Activated CD4-positive, alpha-beta T cell treated with anti-CD3 and anti-CD28 coated beads for 36 hours (primary cell): ENCODE measurements around the gene ASMT. TPM values are rescaled to one million over a fixed set of nuclear protein-coding genes. Genes with fewer than 3 reads are reported as not detected.

Experiments
- ATAC-seq: fragments of 200-7000 bp; cut with Tn5 transposase; one replicate; pipeline ENCODE4 v1.10.0; 2021; ENCODE audit warnings: mild to moderate bottlenecking, moderate library complexity
- CTCF ChIA-PET: fragments of 350-600 bp; sonication (Branson Sonifier 250); formaldehyde crosslinking; loops from one replicate; lab custom pipeline; 2021; ENCODE audit warnings: antibody characterized with exemption; lab: Charles Lee
- POLR2A ChIA-PET: fragments of 350-600 bp; sonication (Branson Sonifier 250); formaldehyde crosslinking; loops from one replicate; lab custom pipeline; 2021; ENCODE audit warnings: antibody characterized with exemption, inconsistent platforms; lab: Charles Lee
- DNase-seq: peaks from one replicate; pipeline ENCODE4 v3.0.0-alpha.2; 2020
- H3K27ac Mint-ChIP-seq: one replicate; pipeline ENCODE4 v1.8.0; 2021; ENCODE audit warnings: mixed read lengths
- H3K27me3 Mint-ChIP-seq: one replicate; pipeline ENCODE4 v1.8.0; 2021; ENCODE audit warnings: mixed read lengths
- H3K36me3 Mint-ChIP-seq: one replicate; pipeline ENCODE4 v1.8.0; 2021; ENCODE audit warnings: low read depth, mixed read lengths
- H3K4me1 Mint-ChIP-seq: one replicate; pipeline ENCODE4 v1.8.0; 2021; ENCODE audit warnings: mixed read lengths
- H3K4me3 Mint-ChIP-seq: one replicate; pipeline ENCODE4 v1.8.0; 2021; ENCODE audit warnings: mild to moderate bottlenecking, moderate library complexity, mixed read lengths
- H3K9me3 Mint-ChIP-seq: one replicate; pipeline ENCODE4 v1.8.0; 2021; ENCODE audit warnings: low read depth, mixed read lengths
- intact Hi-C, 2 experiments: fragments of 100-400 bp; cut with DNase I in 1 of 2; cut with micrococcal nuclease in 1 of 2; formaldehyde crosslinking; loops; one replicate each; pipeline versions ENCODE4 v1.14.2 to v1.15.1; 2022 to 2024; cut with DNase I, micrococcal nuclease
- total RNA-seq, 2 experiments: library from RNA; stranded (reverse); gene quantifications; one replicate each; pipeline ENCODE4 v1.2.3, GENCODE V29; 2021

ASMT gene
- total RNA-seq, 2 experiments from 2014 or later = 0.51 to 0.82 TPM

DNA sequence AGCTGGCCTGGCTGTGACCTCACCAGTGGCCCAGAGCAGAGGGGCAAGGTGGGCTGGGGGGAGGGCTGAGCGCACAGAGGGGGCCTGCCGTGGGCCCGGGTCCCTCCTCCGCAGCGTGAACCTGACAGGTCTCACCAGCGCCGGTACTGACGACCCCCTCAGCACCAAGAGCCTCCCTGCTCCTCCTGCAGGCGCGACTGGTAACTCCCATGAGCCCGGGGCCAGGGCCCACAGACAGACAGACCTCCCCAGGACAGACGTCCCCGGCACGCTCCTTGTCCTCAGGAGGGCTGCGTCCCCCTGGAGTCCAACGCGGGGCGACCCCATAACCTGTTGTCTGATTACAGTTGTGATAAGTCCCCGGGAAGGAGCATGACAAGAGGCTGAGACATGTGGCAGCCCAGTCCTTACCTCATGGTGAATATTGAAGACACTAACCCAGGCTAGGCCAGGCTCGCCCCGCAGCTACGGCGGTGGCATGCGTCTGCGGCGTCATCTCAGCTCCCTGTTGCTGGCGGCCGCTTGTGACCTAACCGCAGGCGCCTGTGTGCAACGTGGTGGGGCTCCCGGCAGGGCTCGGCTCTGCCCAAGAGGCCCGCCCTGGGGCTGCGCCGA is 15.0 kb upstream of the ASMT start:
- ChIA-PET CTCF (no interaction called here), POLR2A (no interaction called here)
- no peak overlapping the region for H3K4me3 Mint-ChIP-seq
- peaks cover 6% of the 10 kb centered on the region for H3K4me1 Mint-ChIP-seq
- H3K36me3 Mint-ChIP-seq = peaks cover 58% of the 10 kb centered on the region
- DNase-seq = no peak
- H3K27me3 Mint-ChIP-seq = no peaks in the 10 kb centered on the region
- H3K9me3 Mint-ChIP-seq = no peaks in the 10 kb centered on the region
- H3K27ac Mint-ChIP-seq = no peak overlapping the region
- intact Hi-C loops = no loop called here
- ATAC-seq = no peak

DNA sequence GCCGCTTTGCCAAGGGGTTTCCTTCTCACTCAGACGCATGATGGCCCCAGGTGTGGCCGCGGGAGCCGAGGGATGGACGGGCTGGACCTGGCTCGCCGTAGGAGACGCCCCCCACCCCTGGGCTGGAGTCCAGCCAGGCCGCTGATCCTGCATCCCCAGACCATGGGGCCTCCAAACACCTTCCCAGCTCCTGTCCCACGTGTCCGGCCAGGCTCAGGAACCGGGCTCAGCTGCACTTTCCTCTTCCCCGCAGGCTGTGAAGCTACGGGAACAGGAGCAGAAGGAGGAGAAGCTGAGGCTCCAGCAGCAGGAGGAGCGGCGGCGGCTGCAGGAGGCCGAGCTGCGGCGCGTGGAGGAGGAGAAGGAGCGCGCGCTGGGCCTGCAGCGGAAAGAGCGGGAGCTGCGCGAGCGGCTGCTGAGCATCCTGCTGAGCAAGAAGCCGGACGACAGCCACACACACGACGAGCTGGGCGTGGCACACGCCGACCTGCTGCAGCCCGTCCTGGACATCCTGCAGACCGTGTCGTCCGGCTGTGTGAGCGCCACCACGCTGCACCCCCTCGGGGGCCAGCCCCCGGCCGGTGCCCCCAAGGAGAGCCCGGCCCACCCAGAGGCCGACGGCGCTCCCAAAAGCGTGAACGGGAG is 14.3 kb upstream of the ASMT start:
- peaks cover 3% of the 10 kb centered on the region for H3K4me1 Mint-ChIP-seq
- H3K27ac Mint-ChIP-seq = no peak overlapping the region
- POLR2A ChIA-PET = no interaction called here
- H3K27me3 Mint-ChIP-seq = no peaks in the 10 kb centered on the region
- CTCF ChIA-PET = no interaction called here
- no peak overlapping the region for H3K4me3 Mint-ChIP-seq
- DNase-seq (no peak), ATAC-seq (no peak)
- intact Hi-C loops = no loop called here
- H3K36me3 Mint-ChIP-seq = peaks cover 51% of the 10 kb centered on the region
- H3K9me3 Mint-ChIP-seq = no peaks in the 10 kb centered on the region

DNA sequence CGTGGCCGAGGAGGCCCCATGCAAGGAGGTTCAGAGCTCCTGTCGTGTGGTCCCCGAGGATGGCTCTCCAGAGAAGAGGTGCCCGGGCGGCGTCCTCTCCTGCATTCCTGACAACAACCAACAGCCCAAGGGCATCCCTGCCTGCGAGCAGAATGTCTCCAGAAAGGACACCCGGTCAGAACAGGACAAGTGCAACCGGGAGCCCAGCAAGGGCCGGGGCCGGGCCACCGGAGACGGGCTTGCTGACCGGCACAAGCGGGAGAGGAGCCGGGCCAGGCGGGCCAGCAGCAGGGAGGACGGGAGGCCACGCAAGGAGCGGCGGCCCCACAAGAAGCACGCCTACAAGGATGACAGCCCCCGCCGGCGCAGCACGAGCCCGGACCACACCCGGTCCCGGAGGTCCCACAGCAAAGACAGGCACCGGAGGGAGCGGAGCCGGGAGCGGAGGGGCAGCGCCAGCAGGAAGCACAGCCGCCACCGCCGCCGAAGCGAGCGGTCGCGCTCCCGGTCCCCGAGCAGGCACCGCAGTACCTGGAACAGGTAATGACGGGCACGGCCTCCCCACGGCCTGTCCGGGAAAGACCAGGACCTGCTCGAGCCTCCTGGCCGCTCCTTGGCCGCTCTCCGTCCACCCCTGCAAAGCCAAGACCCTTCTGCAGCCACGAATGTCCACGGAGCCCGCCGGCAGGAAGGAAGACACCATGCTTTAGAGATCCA is 13.7 kb upstream of the ASMT start:
- ChIA-PET CTCF (no interaction called here), POLR2A (no interaction called here)
- no peaks in the 10 kb centered on the region for H3K27me3 Mint-ChIP-seq

GRCh38 chrX:1601768-1602085 is 13.1 kb upstream of the ASMT start:
- ATAC-seq = no peak
- intact Hi-C loops = no loop called here
- no peak for DNase-seq
- Mint-ChIP-seq H3K4me1 (peaks cover 1% of the 10 kb centered on the region), H3K27ac (no peak overlapping the region), H3K9me3 (no peaks in the 10 kb centered on the region), H3K27me3 (no peaks in the 10 kb centered on the region), H3K4me3 (no peak overlapping the region), H3K36me3 (peaks cover 45% of the 10 kb centered on the region)
- POLR2A ChIA-PET = no interaction called here
- CTCF ChIA-PET = no interaction called here

More for the DNA sequence above, 13.7 kb upstream of the ASMT start:
- H3K36me3 Mint-ChIP-seq = peaks cover 45% of the 10 kb centered on the region
- no peak overlapping the region for H3K27ac Mint-ChIP-seq
- no peaks in the 10 kb centered on the region for H3K9me3 Mint-ChIP-seq
- ATAC-seq (no peak), DNase-seq (no peak)
- intact Hi-C loops = no loop called here
- peaks cover 1% of the 10 kb centered on the region for H3K4me1 Mint-ChIP-seq
- no peak overlapping the region for H3K4me3 Mint-ChIP-seq

GRCh38 chrX:1602299-1602698 is 12.6 kb upstream of the ASMT start:
- CTCF ChIA-PET = no interaction called here
- H3K4me3 Mint-ChIP-seq = no peak overlapping the region
- H3K27me3 Mint-ChIP-seq = no peaks in the 10 kb centered on the region
- H3K9me3 Mint-ChIP-seq = no peaks in the 10 kb centered on the region
- no peak overlapping the region for H3K27ac Mint-ChIP-seq
- POLR2A ChIA-PET = no interaction called here
- H3K36me3 Mint-ChIP-seq = peaks cover 40% of the 10 kb centered on the region
- H3K4me1 Mint-ChIP-seq = no peaks in the 10 kb centered on the region
- intact Hi-C loops = no loop called here
- DNase-seq (no peak), ATAC-seq (no peak)

GRCh38 chrX:1606496-1606895 is 8.4 kb upstream of the ASMT start:
- H3K36me3 Mint-ChIP-seq = peaks cover 21% of the 10 kb centered on the region
- H3K4me3 Mint-ChIP-seq = no peak overlapping the region
- no peak for ATAC-seq
- DNase-seq = no peak
- no peaks in the 10 kb centered on the region for H3K27me3 Mint-ChIP-seq
- H3K9me3 Mint-ChIP-seq = no peaks in the 10 kb centered on the region
- POLR2A ChIA-PET = no interaction called here
- CTCF ChIA-PET = no interaction called here
- H3K4me1 Mint-ChIP-seq = no peaks in the 10 kb centered on the region
- intact Hi-C loops = no loop called here
- no peak overlapping the region for H3K27ac Mint-ChIP-seq

DNA sequence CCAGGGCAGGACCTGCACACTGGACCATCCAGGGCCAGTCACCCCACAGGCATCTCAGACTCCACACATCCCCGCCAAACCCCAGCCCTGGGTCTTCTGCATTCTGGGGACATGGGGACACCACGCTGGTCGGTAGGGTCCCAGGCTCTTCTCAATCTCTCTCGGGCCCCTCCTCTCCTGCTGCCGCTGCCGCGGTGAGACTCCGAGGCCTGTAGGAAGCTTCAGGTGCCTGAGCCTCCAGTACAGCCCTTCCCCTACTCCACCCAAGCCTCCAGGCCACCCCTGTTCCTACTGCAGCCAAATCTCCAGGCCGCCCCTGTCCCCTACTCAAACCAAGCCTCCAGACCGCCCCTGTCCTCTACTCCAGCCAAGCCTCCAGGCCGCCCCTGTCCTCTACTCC is 5.5 kb upstream of the ASMT start:
- intact Hi-C loops = no loop called here
- ATAC-seq = no peak
- Mint-ChIP-seq H3K36me3 (peaks cover under 1% of the 10 kb centered on the region), H3K27ac (no peak overlapping the region), H3K4me3 (no peak overlapping the region), H3K27me3 (no peaks in the 10 kb centered on the region), H3K4me1 (no peaks in the 10 kb centered on the region), H3K9me3 (no peaks in the 10 kb centered on the region)
- no peak for DNase-seq
- ChIA-PET CTCF (no interaction called here), POLR2A (no interaction called here)

- no peak for ATAC-seq
- no peaks in the 10 kb centered on the region for H3K27me3 Mint-ChIP-seq
- CTCF ChIA-PET = no interaction called here
Measured at GRCh38 chrX:1609762-1610161, 5.1 kb upstream of the ASMT start.

GRCh38 chrX:1610166-1610565 is 4.7 kb upstream of the ASMT start:
- no peaks in the 10 kb centered on the region for H3K9me3 Mint-ChIP-seq
- DNase-seq (no peak), ATAC-seq (no peak)
- no peak overlapping the region for H3K4me3 Mint-ChIP-seq
- H3K27ac Mint-ChIP-seq = no peak overlapping the region
- no peaks in the 10 kb centered on the region for H3K27me3 Mint-ChIP-seq
- no peaks in the 10 kb centered on the region for H3K36me3 Mint-ChIP-seq
- ChIA-PET CTCF (no interaction called here), POLR2A (no interaction called here)
- no peaks in the 10 kb centered on the region for H3K4me1 Mint-ChIP-seq
- intact Hi-C loops = no loop called here

More at GRCh38 chrX:1609762-1610161, 5.1 kb upstream of the ASMT start:
- no peaks in the 10 kb centered on the region for H3K9me3 Mint-ChIP-seq
- no peaks in the 10 kb centered on the region for H3K36me3 Mint-ChIP-seq
- DNase-seq = no peak
- no peaks in the 10 kb centered on the region for H3K4me1 Mint-ChIP-seq
- H3K4me3 Mint-ChIP-seq = no peak overlapping the region
- H3K27ac Mint-ChIP-seq = no peak overlapping the region
- POLR2A ChIA-PET = no interaction called here
- intact Hi-C loops = no loop called here

DNA sequence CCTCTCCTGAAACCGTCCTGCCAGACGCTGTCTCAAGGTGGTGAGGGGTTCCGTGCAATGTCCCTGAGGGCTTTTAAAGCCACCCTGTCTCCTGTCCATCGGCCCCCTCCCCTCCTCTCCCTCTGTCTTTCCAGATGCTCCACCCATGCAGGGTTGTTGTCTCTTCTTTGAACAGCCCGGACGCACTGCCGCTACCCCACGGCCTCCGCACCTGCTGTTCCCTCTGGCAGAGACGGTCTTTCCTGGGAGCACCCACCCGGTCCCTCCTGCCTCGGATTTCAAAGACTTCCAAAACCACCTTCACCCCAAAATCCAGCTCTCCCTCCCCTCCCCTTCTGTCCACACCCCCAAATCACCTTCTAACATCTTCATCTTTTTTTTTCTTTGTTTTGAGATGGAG is 4.1 kb upstream of the ASMT start:
- no peak for ATAC-seq
- H3K9me3 Mint-ChIP-seq = no peaks in the 10 kb centered on the region
- H3K27me3 Mint-ChIP-seq = no peaks in the 10 kb centered on the region
- no peak for DNase-seq
- ChIA-PET POLR2A (no interaction called here), CTCF (no interaction called here)
- H3K4me3 Mint-ChIP-seq = no peak overlapping the region
- H3K36me3 Mint-ChIP-seq = no peaks in the 10 kb centered on the region
- no peak overlapping the region for H3K27ac Mint-ChIP-seq
- H3K4me1 Mint-ChIP-seq = no peaks in the 10 kb centered on the region
- intact Hi-C loops = no loop called here

DNA sequence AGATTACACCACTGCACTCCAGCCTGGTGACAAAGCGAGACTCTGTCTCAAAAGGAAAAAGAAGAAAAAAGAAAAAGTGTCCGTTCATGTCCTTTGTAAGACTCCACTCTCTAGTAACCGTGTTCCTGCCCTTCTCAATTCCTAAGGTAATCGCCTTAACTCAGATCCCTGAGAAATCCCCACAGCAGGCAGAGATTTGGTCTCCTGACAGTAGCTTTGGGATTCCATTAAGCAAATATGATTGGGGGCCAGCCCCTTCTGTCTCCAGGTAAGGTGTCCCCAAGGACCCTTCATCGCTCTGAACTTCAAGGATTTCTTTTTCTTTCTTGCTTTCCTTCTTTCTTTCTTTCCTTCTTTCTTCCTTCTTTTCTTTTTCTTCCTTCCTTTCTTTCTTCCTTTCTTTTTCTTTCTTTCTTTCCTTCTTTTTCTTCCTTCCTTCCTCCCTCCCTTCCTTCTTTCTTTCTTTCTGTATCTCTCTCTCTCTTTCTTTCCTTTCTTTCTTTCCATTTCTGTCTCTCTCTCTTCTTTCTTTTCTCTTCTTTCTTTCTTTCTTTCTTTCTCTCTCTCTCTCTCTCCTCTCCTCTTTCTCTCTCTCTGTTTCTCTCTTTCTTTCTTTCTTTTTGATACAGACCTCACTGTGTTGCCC is 2.1 kb upstream of the ASMT start:
- ATAC-seq = no peak
- H3K9me3 Mint-ChIP-seq = no peaks in the 10 kb centered on the region
- H3K4me1 Mint-ChIP-seq = no peaks in the 10 kb centered on the region
- intact Hi-C loops = no loop called here
- H3K27ac Mint-ChIP-seq = no peak overlapping the region
- H3K27me3 Mint-ChIP-seq = no peaks in the 10 kb centered on the region
- no peaks in the 10 kb centered on the region for H3K36me3 Mint-ChIP-seq
- no peak for DNase-seq
- no peak overlapping the region for H3K4me3 Mint-ChIP-seq
- ChIA-PET POLR2A (no interaction called here), CTCF (no interaction called here)

DNA sequence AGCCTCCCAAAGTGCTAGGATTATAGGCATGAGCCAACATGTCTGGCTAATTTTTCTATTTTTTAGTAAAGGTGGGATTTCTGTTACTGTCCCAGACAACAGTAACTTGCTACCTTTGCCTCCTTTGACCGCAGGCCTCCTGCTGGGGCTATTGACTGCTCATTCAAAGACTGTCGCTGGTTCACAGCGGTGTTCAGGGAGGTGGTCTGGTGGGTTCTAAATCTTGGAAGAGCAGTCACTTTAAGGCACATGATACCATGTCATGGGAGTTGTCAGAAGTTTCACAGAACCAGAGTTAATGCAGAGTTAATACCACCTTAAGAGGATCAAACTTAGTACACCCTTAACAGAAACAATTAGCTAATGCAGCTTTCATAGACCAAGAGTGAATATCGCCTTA is 3.8 kb downstream of the ASMT start:
- no peak for DNase-seq
- H3K4me3 Mint-ChIP-seq = no peak overlapping the region
- POLR2A ChIA-PET = no interaction called here
- H3K27me3 Mint-ChIP-seq = no peaks in the 10 kb centered on the region
- intact Hi-C loops = no loop called here
- H3K36me3 Mint-ChIP-seq = no peaks in the 10 kb centered on the region
- peaks cover 8% of the 10 kb centered on the region for H3K4me1 Mint-ChIP-seq
- CTCF ChIA-PET = no interaction called here
- no peaks in the 10 kb centered on the region for H3K9me3 Mint-ChIP-seq
- no peak for ATAC-seq
- H3K27ac Mint-ChIP-seq = no peak overlapping the region
